Measurements from ENCODE around the gene SMIM35.

SMIM35 gene

GRCh38 chr11:118109231-118109630, 22.5 kb upstream of the SMIM35 start:
- no peak for DNase-seq (ENCODE audit: low read depth)

GRCh38 chr11:118108513-118108912, 21.8 kb upstream of the SMIM35 start:
- DNase-seq (ENCODE audit: low read depth) = no peak

- DNase-seq (ENCODE audit: low read depth) = no peak
These were observed 20.1 kb upstream of the SMIM35 start for GRCh38 chr11:118106789-118107335.

- no peak for DNase-seq (ENCODE audit: low read depth)
These were observed 19.0 kb upstream of the SMIM35 start for GRCh38 chr11:118105657-118106305.

GRCh38 chr11:118104491-118104890, 17.7 kb upstream of the SMIM35 start:
- no peak for DNase-seq (ENCODE audit: low read depth)

GRCh38 chr11:118102721-118103261, 16.0 kb upstream of the SMIM35 start:
- DNase-seq (ENCODE audit: low read depth) = no peak

GRCh38 chr11:118100691-118101232, 14.0 kb upstream of the SMIM35 start:
- no peak for DNase-seq (ENCODE audit: low read depth)

GRCh38 chr11:118099838-118100556, 13.2 kb upstream of the SMIM35 start:
- no peak for DNase-seq (ENCODE audit: low read depth)

GRCh38 chr11:118098996-118099837, 12.5 kb upstream of the SMIM35 start:
- no peak for DNase-seq (ENCODE audit: low read depth)

GRCh38 chr11:118095967-118096367, 9.2 kb upstream of the SMIM35 start:
- DNase-seq (ENCODE audit: low read depth) = no peak

GRCh38 chr11:118095493-118095892, 8.7 kb upstream of the SMIM35 start:
- DNase-seq (ENCODE audit: low read depth) = no peak

GRCh38 chr11:118092907-118093571, 6.3 kb upstream of the SMIM35 start:
- DNase-seq (ENCODE audit: low read depth) = no peak

GRCh38 chr11:118091690-118092089, 4.9 kb upstream of the SMIM35 start:
- no peak for DNase-seq (ENCODE audit: low read depth)

GRCh38 chr11:118090545-118091162, 3.9 kb upstream of the SMIM35 start:
- no peak for DNase-seq (ENCODE audit: low read depth)

GRCh38 chr11:118088531-118088930, 1.8 kb upstream of the SMIM35 start:
- no peak for DNase-seq (ENCODE audit: low read depth)

GRCh38 chr11:118087931-118088330, 1.2 kb upstream of the SMIM35 start:
- DNase-seq (ENCODE audit: low read depth) = no peak

- DNase-seq (ENCODE audit: low read depth) = no peak
These were observed 2.1 kb downstream of the SMIM35 start for GRCh38 chr11:118084656-118085055.

- no peak for DNase-seq (ENCODE audit: low read depth)
These were observed 2.5 kb downstream of the SMIM35 start for GRCh38 chr11:118084247-118084646.

- no peak for DNase-seq (ENCODE audit: low read depth)
These were observed 3.7 kb downstream of the SMIM35 start for GRCh38 chr11:118082880-118083552.

- no peak for DNase-seq (ENCODE audit: low read depth)
These were observed 5.4 kb downstream of the SMIM35 start for GRCh38 chr11:118081241-118081958.
